Measurements from ENCODE around the gene SRSF9.
"Not testable (repeated sequence)": the region's sequence is repeated elsewhere in the genome, so short reads cannot be mapped to it uniquely, and the experiment has no call there.

Gene SRSF9

DNA sequence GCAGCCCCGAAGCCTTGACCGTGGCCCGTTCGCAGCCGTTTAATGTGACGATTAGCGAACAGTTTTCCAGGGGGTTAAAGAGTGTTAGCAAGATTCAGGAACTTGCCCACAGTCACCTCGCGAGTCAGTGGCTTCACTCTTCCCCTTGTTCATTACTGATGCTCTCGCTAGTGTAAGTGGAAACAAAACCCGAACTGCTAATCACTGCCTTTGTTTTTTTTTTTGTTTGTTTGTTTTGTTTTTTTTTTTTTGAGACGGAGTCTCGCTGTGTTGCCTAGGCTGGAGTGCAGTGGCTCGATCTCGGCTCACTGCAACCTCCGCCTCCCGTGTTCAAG lies 22.7 kb downstream of the SRSF9 start:
- not testable (repeated sequence) for DNase-seq

DNA sequence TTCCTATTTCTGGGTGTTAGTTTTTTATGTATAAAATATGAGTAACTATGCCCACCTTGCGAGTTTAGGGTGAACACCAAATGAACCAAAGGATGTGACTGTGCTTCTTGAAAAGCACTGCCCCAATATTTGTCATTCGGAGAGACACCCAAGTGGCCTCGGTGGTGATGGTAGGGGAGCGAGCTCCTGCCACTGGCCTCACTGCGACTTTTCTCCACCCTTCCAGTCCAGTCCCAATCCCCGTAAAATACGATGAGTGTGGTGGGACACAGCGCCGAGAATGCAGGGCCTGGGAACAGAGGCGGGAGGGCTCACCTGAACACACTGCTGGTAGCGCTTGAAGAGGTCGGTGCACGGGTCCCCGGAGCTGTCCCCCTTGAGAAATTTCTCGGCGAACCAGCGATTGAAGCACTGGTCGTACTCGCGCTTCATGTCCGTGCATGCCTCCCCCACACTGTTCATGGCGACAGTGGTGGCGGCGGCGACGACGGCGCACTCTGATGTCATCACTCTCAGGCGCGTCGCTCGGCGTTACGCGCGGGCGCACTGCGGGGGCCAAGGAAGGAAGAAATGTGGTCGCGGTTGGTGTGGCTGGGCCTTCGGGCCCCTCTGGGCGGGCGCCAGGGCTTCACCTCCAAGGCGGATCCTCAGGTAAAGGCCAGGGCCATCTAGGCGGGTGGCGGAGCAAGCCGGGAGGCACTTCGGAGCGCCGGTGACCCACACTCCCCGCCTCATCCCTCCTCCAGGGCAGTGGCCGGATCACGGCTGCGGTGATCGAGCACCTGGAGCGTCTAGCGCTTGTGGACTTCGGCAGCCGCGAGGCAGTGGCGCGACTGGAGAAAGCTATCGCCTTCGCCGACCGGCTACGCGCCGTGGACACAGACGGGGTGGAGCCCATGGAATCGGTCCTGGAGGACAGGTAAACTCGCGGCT lies 23.4 kb downstream of the SRSF9 start, which contains the start of the genes GATC and TRIAP1:
TSS of gene GATC (plus strand) at position 534 of the 933 bp plus-strand sequence. CDS start at position 571, 37 bp downstream.
TSS of gene TRIAP1 (minus strand) at position 474 of the 933 bp plus-strand sequence. CDS start at position 462, 12 bp downstream.
- DNase-seq: peak; percentile 80

DNA sequence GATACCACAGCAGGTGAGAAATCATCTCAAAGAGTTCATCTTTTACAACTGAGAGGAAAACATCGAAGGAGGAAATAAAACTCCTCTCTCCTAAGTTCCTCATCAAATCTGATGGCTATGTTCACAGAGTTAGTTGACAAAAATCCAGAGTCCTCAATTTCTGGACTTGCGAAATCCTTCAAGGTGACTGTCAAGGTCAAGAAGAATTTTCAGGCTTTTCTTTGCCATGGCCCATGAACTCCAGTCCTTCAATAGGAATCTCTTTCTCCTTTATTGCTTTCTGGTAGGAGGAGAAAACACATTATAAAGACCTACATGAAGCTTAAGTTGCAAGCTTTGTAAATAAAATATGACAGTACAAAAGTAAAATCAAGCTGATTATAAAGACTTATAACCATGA lies 24.9 kb downstream of the SRSF9 start:
- no peak for DNase-seq

DNA sequence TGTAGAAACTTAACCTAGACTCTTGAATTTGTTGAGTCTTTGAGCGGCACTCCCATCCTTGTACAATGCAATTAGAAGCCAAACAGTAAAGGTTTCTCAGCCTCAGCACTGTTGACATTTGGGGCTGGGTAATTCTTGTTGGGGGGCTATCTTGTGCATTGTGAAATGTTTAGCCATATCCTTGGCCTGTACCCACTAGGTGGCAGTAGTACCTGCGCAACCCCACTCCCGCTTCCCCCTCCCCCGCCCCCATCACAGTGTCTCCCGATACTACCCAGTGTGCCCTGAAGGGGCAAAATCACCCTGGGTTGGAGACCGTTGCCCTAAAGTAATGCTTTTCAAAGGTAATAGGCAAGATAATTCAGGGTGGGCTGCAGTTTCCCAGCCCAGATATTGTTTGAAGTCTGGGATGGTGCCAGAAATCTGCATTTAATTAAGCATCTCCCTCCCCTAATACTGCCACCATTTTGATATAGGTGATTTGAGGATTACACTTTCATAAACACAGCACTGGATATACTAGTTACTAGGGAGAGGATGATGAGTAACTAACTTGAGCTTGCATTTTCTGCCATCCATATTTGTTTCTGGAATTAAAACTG lies 29.8 kb downstream of the SRSF9 start:
- DNase-seq: peak; percentile 66

DNA sequence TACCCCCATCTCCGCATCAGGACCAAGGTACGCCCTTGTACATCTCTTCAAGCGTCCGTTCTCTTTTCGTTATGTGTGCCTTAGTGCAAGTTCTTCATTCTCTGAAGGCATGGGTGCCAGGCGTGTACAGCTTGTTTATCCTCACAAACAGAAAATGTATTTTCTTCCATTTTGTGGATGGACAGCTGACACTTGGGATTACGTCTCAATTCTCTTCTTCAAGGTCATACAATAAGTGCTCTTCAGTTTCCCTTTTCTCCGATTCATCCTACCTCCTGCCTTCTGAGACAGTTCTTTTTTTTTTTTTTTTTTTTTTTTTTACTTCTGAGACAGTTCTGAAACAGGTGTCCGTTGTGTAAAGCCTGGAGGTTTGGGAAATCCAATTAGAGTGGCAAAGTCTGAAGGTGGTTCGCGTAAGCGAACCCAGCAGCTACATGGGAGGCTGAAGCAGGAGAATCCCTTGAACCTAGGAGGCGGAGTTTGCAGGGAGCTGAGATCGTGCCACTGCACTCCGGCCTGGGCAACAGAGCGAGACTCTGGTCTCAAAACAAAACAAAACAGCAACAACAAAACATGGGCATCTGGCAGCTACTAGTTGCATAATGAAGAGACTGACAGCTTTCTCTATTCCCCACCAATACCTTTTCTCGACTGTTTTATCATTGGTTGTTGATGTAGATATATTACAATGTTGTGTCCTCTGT lies 30.9 kb downstream of the SRSF9 start:
- no peak for DNase-seq

DNA sequence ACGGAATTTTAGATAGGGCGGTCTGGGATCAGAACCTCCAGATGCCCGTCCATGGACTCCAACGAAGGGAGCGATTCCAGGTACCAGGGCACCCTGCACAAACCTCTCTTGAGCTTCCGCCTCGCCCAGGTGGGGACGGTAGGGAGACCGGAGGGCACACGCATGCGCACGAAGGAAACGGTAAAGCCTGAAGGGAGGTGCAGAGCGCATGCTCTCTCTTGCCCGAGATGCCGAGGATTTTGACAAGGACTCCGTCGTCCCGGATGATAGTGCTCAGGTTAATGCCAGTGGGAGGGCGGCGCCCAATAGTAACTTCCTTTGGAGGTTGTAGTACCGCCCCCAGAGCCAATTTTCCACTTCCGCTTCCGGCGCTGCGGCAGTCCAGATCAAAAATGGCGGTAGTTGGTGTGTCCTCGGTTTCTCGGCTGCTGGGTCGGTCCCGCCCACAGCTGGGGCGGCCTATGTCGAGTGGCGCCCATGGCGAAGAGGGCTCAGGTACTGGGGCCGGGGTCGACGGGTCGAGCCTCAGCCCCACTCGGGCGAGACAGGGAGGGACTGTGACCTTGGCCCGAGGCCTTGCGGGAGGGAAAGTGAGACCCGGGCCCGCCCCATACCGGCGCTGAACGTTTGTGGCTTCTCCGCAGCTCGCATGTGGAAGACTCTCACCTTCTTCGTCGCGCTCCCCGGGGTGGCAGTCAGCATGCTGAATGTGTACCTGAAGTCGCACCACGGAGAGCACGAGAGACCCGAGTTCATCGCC lies 31.6 kb downstream of the SRSF9 start, which contains the start of gene COX6A1:
TSS of gene COX6A1 (plus strand) at position 379 of the 760 bp plus-strand sequence. CDS start at position 393, 14 bp downstream.
- DNase-seq: peak; percentile 98

DNA sequence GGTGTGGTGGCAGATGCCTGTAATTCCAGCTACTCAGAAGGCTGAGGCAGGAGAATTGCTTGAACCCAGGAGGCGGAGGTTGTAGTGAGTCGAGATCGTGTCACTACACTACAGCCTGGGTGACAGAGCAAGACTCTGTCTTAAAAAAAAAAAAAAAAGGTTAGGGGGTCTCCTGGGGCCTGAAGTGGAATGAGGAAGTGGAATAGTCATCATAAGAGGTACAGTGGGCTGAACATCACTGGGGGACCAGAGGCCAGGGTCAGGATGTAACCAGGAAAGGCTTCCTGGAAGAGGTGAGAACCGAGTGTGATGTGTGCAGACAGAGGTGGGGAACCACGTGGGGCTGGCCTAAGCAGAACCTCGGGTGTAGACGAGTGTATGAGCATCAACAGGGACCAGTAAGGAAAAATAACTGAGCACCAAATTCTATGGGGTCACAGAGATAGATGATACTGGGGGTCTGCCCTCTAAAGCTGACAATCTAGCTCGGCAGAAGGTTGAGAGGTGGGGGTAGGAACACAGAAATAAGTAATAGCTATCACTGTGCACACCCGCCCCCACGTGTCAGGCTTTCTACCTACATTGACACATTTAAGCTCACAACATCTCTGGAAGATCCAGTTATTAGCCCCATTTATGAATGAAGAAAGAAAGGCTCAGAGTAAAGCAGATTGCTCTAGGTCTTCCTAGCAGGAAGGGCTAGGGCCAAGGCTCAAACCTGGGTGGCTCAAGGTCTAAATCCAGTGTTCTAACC lies 36.6 kb downstream of the SRSF9 start:
- DNase-seq: no peak

DNA sequence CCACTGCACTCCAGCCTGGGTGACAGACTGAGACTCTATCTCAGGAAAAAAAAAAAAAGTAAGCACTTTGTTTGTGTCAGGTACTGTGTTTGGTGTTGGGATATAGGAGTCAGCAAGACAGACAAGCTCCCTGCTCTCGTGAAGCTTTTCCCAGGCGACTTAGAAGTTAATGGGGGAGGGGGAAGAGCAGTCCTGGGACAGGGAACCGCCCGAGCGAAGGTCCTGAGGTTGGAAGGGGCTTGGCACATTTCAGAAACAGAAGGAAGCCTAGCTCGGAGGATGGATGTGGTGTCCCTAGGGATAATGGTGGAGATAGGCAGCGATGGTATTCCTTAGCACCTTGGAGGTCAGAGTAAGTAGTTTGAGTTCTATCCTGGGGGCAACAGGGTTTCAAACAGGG lies 40.2 kb downstream of the SRSF9 start:
- DNase-seq: no peak

DNA sequence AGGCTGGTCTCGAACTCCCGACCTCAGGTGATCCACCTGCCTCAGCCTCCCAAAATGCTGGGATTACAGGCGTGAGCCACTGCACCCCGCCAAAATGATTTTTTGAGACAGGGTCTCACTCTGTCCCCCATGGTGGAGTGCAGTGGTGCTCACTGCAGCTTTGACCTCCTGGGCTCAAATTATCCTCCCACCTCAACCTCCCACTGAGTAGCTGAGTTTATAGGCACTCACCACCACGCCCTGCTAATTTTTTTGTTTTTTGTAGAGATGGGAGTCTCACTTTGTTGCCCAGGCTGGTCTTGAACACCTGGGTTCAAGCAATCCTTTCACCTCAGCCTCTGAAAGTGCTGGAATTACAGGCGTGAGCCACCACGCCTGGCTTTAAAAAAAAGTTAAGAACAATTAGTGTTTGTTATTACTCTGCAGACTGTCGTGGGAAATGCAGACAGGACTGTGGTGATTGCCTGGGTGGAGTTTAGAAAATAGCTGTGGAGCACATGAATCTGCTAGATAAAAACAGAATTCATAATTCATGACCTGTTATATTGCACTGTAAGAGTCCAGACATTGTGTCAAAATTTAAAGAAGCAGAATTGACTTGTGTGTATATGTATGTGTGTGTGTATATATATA lies 40.8 kb downstream of the SRSF9 start:
- DNase-seq: no peak

DNA sequence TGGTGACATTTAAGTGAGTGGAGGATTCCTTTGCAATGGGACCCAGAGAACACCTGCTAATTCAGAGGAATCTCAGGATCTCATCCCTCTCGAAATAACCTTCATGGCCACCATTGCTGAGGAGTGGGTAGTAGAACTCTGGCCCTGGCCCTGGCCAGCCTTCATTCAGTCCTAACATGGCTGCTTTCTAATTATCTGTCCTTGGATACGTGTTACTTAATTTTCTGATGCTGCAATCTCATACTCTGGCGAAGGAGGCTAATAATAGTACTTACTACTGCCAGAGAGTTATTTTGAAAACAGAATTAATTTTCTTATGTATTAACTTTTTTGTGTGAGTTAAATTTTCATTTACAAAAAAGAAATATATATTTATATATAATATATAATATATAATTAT lies 43.8 kb downstream of the SRSF9 start:
- DNase-seq: no peak

DNA sequence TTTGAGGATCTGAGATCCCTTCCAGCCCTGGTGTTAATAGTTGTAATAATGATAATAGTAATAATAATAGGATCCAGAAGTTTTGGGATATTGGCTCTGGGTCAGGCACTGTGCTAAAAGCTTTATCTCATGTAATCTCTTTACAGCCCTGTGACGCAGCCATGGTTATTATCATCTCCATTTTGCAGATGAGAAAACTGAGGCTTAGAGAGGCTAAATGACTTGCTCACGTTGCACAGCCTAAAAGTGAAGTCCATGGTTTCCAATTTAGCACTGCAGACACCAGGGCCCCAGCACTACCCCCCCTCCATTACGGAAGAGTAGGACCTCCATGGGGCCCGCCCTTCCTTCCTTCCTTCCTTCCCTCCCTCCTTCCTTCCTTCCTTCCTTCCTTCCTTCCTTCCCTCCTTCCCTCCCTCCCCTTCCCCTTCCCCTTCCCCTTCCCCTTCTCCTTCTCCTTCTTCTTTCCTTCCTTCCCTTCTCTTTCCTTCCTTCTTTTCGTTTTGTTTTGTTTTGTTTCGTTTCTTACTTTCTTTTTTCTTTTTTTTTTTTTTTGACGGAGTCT lies 46.6 kb downstream of the SRSF9 start:
- DNase-seq: no peak

DNA sequence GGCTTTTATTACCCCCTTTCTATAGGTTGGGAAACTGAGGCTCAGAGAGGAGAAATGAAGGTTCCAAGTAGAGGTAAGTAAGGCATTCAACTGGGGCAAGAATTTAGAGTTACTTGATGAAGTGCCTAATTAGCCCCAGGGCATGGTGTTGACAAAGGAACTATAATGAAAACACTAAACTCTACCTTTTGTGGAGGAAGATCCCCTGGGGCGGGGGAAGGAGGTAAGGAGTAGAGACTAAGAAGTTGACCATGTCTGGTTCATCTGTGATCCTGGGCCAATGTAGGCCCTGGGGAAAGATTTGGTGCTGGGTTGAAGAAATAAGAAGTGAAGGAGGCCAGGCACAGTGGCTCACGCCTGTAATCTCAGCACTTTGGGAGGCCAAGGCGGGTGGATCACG lies 47.8 kb downstream of the SRSF9 start:
- DNase-seq: no peak

DNA sequence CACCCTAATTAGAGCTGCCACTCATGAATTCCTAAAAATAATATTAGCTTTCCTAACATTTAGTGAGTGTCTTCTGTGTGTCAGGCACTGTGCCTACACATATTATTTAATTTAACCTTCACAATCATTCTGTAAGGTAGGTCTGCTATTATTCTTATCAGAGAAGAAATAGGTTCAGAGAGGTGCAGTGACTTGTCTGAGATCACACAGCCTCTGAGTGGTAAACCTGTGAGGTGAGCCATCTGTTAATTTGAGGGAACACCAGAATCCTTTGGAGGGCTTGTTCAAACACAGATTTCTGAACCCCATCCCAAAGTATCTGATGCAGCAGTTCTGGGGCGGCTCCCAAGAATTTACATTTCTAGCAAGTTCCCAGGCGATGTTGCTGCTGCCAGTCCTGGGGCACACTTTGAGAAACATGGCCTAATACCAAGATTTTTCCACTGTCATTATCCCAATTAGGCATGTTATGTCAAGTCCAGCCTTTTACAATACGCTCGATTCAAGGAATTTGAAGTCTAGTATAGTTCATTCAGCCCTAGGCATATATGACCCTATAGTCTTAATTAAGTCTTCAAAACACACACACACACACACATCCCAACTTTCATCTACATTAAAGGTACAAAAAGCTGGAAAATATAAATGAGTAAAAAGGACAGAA lies 51.5 kb downstream of the SRSF9 start:
- DNase-seq: no peak

DNA sequence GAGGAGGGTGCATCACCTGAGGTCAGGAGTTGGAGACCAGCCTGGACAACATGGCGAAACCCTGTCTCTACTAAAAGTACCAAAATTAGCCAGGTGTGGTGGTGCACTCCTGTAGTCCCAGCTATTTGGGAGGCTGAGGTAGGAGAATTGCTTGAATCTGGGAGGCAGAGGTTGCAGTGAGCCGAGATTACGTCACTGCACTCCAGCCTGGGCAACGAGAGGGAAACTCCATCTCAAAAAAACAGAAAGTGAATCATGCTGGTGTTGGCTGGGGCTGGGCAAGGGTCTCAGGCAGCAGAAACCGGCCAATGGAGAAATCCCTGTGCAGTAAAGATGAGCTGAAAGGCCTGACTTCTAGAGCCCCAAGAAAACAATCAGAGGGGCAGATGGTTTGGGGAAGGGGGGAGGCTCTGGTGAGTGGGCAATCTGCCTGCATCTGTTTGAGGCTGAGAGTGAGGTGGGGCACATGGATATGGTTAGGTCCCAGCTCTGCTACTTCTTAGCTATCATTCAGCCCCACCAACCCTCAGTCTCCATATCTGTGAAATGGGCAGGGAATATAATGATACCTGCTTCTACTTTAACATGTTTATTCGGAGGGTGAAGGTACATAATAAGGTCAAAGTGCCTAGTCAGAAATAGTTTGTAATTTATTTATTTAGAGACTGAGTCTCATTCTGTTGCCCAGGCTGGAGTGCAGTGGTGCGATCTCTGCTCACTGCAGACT lies 52.9 kb downstream of the SRSF9 start:
- no peak for DNase-seq

DNA sequence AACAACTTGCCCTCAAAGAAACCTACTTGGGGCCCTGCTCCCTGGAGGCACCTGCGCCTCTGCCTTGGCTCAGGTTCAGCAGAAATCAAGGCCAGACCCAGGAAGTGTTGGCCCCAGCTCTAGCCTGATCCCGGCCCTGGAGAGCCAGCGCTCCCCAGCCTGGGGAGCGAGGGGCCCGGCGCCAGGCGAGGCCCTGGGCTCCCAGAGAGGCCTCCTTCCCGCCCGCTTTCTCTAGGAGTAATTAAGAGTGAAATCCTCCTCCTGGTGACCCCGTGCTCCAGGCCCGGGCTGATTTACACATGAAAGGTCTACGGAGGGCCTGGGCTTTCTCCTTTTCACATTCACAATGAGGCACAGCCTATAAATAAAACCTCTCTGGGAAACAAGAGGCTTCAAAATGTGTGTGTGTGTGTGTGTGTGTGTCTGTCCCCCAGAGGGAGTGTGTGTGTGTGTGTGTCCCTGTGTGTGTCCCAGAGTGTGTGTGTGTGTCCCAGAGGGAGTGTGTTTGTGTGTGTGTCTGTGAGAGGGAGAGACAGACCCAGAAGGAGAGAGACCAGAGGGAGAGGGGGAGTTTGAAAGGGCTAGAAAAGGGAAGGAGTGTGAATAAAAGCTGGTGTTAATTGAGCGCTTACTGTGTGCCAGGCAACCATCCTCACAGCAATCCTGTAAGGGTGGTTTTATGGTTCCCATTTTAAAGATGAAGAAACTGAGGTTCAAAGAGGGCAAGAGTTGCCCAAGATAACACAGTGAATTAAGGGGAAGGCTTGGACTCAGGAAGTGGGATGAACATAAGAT lies 55.5 kb downstream of the SRSF9 start:
- no peak for DNase-seq

DNA sequence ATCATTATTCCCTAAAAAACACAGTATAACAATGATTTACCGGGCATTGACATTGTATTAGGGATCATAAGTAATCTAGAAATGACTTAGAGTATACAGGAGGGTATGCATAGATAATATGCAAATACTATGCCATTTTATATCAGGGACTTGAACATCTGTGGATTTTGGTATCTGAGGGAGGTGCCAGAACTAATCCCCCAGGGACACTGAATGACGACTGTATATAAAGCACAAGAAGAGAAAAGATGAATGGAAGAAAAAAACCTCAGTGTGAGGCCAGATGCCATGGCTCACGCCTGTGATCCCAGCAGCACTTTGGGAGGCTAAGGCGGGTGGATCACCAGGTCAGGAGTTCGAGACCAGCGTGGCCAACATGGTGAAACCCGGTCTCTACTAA lies 57.1 kb downstream of the SRSF9 start:
- no peak for DNase-seq

All from EL (cell line).